SH-SY5Y (cell line): ENCODE results near the gene ZNF124.

Experiments
- GATA2 ChIP-seq: IDR thresholded peaks from 2 replicates; pipeline ENCODE4 v1.6.1; 2011; ENCODE audit warnings: mild to moderate bottlenecking, low read depth, low read length
- GATA3 ChIP-seq: IDR thresholded peaks from 2 replicates; pipeline ENCODE4 v1.6.1; 2011; ENCODE audit warnings: low read depth, mild to moderate bottlenecking, low read length, moderate library complexity

GRCh38 chr1:247110627-247111258 lies 61.1 kb downstream of the ZNF124 start:
- TF ChIP-seq GATA3 (no peak), GATA2 (no peak)
